Fibroblast of upper back skin (primary cell): ENCODE data around the gene GNAT2.

Experiments used
- DNase-seq: peaks from one replicate; pipeline ENCODE4 v3.0.0-alpha.2; 2013

Gene GNAT2

DNA sequence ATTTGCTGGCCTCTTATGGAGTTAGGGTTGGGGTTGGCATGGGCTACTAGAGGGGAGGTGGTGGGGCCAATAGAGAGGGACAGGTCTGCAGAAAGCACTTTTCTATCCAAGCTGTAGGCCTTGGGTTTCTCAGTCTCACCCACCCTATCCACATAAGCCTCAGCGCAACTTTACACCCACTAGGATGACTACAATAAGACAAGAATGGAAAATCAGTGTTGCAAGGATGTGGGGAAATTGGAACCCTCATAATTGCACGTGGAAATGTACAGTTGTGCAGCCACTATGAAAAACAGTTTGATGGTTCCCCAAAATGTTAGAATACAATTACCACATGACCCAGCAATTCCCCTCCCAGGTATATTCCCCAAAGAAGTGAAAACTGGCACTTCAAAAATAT is 22.4 kb upstream of the GNAT2 start:
- DNase-seq, result no peak

DNA sequence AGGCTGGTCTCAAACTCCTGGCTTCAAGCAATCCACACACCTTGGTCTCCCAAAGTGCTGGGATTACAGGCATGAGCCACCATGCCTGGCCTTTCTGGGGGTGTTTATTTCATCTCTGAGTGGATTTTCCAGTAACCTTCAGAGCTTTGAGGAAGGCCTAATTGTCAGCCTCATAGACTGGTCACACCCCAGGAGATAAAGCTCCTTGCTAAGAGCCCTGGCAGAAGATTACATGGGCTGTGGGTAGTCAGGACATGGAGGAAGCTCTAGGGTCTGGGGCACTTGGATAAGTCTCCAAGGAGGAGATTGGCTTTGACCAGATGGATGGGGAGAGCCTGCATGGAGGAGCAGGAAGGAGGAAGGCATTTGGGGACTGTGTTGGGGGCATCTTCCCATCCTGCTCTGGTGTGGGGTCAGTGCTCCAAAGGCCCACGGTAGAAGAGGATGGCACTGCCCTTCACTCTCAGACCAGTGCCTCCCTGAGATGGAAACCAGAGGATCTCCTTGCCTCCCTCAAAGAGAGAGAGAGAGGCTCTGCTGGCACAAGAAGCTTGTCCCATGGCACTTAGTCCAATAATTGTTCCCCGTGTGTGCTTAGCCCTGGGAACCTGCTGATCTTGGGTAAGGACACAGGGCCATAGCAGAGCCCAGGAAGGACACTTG is 21.8 kb upstream of the GNAT2 start:
- no peak for DNase-seq

DNA sequence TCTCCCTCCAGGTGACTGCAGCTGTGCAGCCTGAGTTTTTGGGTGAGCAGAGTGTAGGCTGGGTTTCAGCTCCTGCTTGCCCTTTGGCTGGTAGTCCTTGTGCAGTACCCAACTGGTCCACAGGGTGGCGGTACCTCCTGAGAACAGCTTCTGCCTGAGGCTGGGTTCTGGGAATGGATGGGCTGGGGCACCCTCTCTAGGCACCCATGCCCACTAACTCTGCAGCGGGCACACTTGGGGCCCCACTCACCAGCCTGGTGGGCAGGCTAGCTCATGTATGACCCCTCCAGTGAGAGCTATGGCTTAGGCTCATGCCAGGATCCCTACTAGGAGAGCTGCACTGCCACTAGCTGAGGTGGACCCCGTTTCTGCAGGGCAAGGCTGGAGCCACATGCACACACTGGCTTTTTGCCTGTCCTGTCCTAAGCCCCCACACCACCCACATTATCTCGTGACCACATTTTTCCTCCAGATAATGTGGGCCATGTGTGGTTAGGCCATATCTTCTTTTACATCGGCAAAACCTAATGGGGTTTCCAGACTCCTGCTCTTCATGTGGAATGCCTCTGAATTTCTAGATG is 21.0 kb upstream of the GNAT2 start:
- peak; percentile 60 for DNase-seq

DNA sequence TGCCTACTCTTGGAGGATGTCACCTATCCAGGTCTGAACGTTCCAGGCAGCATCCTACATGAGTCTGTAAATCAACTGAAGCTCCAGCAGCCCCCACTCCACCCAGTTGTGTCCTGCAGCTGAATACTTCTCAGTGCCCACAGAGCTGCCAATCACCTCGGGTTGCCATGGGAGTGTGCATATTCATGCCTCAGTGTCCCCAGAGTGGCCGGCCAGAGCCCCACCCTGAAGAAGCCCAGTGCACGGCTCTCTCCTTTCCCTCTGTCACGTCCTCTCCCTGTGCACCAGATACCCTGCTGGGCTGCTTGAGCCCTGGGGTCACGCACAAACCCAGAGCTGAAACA is 20.4 kb upstream of the GNAT2 start:
- DNase-seq, result no peak

DNA sequence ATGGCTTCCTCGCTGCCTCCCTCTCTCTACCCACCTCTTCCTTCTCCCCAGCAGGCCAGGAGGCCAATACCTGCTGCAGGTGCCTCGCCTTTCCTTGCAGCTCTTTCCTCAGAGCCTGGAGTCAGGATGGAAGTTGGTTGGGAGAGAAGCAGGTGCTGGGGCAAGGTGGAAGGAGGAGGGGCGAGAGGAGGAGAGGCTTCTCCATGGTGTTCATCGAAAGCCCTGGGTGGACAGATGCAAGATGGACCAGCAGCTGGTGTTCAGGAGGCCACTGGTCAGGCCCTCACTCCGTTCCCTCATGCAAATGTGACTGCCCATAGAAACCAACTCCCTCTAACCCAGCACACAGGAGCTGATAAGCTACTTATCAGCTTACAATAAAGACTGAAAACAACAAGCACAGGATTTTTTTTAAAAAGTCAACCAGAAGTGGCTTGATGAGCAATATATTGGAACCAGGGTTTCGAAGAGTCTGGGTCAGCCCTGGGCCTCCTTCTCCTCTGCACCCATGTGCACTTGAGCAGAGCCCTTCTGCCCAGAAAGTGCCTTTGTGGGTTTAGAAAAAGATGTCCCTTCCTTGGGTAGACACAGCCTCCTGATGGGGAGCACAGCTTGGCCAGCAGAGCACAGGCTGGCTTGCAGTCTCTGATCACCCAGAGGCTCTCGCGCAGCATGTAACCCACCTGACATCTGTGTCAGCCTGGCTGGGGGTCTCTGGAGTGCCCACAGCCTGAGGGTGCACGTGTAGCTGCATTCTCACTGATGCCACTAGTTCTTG is 19.8 kb upstream of the GNAT2 start:
- DNase-seq, result no peak

DNA sequence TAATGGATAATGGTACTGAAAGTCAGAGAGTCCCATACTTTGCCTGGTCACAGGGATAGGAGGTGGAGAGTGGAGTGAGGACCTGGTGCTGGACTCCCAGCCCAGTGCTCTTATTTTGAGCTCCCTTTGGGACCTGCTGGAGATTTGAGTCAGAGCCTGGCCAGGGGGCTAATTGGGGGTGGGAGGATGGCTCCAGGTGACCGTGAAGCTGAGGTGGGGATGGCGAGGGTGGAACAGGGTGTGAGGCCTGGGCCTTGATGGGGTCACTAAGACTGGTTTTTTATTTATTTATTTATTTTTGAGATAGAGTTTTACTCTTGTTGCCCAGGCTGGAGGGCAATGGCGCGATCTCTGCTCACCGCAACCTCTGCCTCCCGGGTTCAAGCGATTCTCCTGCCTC is 18.0 kb upstream of the GNAT2 start:
- DNase-seq, result no peak

DNA sequence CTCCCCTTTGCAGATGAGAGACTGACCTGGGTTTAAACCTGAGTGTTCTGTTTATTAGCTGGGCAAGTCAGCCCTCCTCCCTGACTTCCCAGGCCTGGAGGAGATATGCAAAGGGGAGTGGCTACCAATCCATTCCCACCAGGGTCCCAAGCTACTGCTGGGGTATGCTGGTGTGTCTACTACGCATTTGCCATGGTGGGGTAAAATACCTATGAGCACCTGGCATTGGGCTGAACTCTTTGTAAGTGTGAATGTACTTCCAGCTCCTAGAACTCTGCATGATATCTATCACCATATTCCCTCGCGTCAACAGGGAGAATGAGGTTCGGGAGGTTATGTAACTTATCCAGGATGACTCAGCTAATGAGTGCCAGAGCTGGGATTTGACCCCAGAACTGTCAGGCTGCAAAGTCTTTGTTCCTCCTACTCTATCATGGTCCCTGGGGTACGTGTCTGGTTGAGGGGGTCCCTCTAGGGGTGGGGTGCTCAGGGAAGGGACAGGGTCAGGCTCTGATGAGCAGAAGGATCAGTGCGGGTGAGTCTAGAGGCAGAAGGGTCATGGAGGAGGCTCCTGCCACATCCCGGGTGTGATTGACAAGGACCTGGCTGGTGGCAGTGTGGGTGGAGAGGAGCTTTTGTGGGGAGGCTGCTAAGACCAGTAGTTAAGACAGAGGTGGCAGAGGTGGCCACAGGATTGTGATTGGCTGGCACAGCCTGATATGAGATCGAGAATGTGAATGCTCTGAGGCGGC is 17.0 kb upstream of the GNAT2 start:
- DNase-seq, result peak; percentile 67

DNA sequence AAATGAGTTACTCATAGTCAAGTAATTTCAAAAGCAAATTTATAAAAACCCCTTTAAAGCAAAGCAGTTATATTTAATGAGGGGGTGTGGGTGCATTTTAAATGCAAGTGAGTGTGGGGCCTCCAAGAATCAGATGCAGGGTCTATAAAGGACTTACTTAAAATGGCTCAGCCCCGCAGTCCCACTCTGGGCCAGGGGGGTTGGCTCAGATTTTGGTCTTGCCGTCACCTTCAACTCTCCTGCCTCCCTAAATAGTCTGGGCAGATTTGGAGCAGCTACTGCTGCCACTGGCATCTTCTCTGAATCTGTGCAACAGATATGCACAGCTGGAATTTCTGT is 16.4 kb upstream of the GNAT2 start:
- DNase-seq, result no peak

DNA sequence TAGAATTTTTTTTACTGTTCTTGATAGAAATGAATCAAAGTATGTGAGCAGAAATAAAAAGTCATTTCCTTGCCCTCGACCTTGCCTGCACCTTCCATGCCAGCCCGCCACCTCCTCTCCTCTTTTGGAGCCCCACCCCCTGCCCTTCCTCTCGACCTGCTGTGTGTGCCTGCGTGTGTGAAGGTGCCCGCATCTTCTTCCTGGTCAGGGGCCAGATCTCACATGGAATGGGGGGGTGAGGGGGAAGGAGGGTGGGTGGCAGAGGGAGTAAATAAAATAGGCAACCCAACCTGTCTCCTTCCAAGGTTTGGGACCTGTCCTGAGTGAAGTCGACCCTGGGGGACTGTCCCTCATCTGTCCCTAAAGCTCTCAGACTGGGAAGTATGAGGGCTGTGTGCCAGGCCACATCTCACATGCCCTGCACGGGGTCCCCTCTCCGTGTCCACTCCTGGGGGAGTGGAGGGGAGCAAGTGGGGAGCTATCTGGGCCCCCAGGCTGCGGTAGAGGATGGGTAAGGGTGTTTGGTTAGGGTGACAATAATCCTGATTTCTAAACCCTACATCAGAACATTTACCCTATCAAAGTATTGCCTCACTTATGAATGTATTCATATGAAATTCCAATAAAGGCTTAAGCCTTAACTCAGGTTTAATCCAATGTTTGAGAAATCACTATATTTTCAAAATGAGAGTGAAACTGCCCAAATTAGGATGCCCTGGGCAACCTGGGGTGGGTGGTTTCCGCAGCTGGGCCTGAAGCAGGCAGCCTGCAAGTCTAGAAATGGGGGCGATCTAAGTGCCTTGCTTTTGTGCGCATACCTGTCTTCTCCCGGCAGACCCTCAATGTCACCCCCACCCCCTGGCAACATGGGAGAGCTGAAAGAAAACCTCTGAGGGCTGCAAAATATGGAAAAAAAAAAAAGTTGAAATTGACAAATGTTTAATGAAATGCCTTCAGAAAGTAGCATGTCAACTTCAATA is 15.6 kb upstream of the GNAT2 start:
- no peak for DNase-seq

DNA sequence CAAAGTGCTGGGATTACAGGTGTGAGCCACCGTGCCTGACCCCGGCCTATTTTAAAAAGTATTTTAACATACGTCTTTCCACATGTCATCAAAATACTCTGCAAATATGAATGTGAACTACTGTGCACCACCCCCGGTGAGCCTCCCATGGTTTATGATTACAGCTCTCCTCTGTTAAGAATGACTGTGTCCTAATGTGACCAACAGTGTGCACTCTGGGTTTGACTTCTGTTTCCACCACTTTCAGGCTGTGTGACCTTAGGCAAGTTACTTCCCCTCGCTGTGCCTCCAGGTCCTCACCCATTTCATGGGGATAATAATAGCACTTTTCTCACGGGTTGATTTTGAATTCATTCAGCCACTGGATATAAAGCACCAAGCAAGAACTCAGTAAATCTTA is 14.9 kb upstream of the GNAT2 start:
- DNase-seq, result no peak

DNA sequence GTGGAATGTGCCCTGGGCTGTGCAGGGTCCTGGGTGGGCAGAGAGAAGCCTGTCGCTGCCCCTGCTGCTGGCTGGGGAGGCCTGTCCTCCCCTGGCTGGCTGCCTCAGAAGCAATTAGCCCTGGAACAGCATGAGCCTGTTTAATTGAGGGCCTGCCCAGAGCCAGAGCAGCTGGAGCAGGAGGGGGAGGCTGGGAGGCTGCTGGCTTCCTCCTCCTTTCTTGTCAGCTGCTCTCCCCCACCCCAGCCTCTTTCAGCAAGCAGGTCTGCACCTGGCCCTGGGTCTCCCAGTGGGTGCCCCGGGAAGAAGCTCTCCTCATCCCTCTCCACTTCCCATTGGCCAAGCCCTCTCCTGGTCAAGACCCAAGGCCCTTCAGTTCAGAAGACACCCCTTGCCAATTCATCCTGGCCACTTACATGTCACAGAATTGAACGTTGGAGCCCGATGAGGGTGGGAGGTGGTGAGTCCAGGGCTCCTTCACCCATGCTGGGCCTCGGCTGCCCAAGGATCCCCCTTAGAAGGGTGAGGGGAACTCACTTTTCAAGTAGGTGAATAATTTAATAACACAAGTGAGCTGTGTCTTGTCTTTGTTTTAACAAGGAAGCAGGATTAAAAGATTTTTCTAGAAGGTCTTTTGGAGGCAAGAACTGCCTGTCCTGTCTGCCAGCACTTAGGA is 13.4 kb upstream of the GNAT2 start:
- no peak for DNase-seq

DNA sequence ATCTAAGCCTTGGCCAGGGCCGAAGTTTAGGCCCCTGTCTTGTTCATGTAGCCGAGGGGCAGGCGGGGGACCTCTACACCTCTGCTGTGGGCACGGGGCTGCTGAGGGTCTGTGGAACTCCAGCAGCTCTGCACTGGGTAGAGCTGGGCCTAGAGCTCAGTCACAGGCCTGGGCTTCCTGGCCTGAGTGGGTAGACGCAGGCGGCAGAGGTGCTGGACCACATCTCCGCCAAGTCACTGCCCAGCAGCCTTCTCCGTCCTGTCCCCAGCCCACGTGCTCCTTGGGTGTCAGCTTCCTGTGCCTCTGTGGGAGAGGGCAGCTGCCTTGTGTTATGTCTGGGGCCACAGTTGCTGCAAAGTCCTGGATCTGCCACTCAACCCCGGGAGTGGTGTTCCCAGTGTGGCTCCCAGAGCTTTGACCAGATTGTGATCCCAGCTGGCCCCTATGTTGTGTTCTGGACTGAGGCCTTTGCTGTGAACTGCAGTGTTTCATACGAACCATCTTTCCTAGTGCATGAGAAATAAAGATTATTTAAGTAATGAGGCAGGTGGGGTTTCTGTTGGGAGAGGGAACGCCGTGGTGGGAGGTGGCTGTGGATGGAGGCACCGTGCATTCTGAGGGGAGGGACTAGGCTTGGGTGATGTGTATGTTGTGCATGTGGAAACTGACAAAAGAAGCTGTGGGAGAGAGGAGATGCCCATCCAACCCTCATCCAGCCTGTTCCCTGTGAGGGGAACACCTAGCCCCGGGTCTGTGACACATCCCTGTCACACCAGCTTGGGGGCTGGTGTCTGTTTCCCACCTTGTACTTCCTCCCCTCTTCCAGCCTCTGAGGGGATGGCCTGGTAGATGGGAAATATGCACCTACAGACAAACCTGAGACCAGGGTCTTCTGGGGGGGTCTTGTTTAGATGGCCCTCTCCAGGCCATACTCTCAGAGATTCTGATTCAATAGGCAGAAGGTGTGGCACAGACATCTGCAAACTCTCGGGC is 12.4 kb upstream of the GNAT2 start:
- no peak for DNase-seq

DNA sequence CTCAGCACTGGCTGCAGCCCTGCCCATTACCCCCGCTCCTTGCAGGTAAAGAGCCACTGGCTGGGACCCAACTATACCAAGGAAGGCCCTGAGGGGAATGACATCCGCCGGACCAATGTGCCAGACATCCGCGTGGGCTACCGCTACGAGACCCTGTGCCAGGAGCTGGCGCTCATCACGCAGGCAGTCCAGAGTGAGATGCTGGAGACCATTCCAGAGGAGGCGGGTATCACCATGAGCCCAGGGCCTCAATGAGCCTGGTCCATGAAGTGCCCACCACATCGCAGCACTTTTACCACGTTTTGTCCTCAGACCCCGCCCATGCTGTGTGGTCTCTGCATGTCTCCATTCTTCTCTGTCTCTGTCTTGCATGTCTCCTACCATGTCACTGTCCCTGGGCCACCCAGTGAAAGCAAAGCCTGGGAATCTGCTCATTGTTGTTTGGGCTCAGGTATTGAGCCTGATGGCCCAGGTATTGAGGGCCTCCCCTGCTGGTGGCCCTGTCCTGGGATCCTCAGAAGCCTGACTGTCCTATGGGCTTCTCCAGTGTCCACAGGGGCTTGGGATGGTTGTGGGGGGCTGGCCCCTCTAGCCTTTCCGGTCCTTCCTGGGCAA is 11.6 kb upstream of the GNAT2 start:
- no peak for DNase-seq

DNA sequence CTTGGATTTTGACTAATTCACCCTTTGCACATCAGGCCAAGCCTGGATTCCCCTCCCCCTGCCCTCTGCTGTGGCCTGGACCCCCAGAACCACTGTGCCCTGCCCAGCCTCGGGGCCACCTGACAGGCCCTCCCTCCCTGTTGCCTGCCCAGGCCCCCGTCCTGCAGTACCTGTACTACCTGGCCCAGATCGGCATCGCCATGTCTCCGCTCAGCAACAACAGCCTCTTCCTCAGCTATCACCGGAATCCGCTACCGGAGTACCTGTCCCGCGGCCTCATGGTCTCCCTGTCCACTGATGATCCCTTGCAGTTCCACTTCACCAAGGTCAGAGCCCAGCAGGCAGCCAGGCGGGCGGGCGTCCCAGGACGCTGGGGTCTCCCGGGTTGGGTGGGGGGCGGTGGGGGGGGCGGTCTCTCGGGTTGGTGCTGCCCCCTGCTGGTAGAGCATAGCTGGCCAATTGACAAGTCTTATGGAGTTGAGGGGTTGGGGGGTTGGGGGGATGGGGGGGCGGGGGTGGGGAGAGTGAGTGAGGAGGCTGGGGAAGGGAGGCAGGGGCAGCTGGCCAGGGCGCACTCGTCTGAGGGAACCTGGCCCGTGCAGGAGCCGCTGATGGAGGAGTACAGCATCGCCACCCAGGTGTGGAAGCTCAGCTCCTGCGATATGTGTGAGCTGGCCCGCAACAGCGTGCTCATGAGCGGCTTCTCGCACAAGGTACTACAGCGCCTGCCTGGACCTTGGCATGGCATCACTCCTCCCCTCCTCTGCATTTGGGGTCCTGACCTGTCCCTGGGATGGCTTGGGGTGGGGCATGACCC is 10.9 kb upstream of the GNAT2 start:
- no peak for DNase-seq

DNA sequence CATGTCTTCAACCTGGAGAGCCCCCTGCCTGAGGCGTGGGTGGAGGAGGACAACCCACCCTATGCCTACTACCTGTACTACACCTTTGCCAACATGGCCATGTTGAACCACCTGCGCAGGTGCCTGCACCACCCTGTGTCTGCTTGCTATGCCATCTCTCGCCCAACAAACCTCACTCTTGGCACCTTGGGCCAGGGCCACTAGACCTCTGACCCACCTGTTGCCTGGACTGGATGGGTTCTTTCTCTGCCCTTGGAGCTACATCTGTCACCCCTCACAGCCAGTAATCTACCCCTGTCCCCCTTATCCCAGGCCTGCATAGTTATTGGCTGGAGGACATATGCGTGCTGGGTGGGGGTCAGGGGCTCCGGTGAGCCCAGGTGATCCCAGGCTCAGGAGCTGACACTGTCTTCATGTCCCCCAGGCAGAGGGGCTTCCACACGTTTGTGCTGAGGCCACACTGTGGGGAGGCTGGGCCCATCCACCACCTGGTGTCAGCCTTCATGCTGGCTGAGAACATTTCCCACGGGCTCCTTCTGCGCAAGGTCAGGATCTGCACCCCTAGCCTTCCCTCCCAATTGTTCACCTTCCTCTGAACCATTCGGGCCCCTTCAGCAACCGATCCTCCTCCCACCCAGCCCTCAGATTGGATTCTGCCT is 10.1 kb upstream of the GNAT2 start:
- no peak for DNase-seq

DNA sequence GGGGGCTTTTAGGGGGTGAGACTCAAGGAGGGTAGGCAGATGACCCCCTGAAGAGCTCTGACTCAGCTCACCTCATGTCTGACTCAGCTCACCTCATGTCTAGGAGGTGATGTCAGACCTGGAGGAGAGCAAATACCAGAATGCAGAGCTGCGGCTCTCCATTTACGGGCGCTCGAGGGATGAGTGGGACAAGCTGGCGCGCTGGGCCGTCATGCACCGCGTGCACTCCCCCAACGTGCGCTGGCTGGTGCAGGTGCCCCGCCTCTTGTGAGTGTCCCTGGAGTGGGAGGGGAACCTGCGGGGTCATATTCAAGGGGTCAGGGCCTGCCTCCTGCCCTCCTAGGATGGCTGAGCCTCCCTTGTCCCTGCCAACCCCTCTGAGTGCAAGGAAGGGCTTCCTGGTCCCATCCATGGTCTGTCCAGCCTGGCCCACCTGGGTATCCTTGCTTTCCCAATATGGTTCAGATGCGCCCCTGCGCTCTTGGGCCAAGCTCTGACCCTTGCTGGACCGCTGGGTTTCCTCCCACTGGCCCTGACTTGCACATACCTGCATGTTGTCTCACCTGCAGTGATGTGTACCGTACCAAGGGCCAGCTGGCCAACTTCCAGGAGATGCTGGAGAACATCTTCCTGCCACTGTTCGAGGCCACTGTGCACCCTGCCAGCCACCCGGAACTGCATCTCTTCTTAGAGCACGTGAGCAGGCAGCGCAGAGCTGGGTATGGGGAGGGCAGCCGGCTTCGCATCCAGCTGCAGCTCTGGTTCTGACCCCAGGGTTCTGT is 9.3 kb upstream of the GNAT2 start:
- peak; percentile 38 for DNase-seq

DNA sequence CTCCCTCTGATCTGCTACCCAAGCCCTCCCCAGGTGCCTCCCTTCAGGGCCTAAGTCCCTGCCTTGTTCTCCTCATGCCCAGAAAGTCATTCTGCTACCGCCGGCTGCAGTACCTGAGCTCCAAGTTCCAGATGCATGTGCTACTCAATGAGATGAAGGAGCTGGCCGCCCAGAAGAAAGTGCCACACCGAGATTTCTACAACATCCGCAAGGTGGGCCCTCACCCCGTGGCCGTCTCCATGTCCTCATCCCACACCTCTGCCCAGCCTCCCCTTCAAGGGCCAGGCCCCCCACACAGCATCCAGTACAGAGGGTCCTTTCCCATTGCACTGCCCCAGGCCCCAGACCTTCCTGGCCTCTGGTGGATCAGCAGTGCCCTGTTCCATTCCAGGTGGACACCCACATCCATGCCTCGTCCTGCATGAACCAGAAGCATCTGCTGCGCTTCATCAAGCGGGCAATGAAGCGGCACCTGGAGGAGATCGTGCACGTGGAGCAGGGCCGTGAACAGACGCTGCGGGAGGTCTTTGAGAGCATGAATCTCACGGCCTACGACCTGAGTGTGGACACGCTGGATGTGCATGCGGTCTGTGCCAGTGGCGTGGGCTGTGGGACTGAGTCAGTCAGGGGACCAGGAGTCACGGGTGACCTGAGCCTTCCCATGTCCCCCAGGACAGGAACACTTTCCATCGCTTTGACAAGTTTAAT is 8.4 kb upstream of the GNAT2 start:
- no peak for DNase-seq
